ENCODE measurements around the gene SHPK.

GRCh38 chr17:3582915-3583314 lies 53.1 kb downstream of the SHPK start:
- TF ChIP-seq POLR2AphosphoS5 (IDR thresholded peaks at IDR 0.05; ENCODE audit: low read depth) = no peak
- TF ChIP-seq GABPA (IDR thresholded peaks at IDR 0.05; ENCODE audit: low read depth) = no peak
- TF ChIP-seq CTCF (IDR thresholded peaks at IDR 0.05; ENCODE audit: insufficient read depth, low read length) = no peak
- no peak for TF ChIP-seq REST (IDR thresholded peaks at IDR 0.05; ENCODE audit: insufficient replicate concordance, low read depth)
